ENCODE data around the gene NSG1.

NSG1 gene

DNA sequence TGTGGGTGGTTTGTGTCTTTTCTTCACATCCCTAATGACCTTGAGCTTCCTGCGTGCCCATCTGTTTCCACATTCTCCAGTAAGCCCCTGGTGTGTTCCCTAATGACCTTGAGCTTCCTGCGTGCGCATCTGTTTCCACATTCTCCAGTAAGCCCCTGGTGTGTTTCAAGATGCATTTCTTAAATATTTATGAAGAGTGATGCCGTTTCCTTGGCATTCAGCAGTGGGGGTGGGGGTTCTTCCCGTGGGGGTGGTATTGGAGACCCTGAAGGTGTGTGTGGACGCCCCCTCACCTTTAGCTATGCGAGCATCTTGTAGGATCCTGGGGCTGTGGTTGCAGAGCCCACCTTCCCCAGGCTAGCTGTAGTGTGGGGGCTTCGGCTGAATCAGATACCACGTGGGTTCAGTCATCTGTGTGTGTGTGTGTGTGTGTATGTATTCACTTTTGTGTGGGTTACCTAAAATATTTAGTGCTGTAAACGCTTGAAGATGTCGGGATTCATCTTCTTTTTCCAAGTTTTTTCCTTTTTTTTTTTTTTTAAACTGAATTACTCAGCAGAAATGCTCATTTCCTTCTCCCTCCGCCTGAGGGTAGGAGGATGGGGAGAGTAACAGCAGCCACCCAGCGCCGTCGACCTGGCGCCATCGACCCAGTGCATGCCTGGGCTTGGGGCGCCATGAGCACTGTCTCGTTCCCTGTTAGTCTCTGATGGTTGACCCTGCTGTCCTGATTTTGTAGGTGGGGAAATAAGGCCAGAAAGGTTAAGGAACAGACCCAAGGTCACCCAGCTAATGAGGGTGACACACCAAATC, 9.9 kb downstream of the NSG1 start:
- no peak for DNase-seq

DNA sequence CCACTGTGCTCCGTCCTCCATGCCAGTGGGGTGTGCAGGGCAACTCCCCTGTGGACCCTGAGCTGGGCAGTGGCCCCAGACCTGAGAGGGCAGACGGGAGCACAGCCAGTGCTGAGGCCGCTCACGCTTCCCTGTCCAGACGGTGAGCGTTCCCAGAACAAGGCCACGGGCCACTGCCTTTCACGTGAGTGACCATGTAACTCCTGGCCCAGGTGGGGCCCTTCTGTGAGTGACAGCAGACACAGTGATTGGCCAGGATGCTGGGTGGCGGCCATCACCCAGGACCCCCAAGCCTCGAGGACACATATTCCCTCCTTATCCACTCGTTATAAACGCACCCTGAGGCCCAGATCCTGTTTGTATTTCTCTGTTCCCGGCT, 10.5 kb downstream of the NSG1 start:
- no peak for DNase-seq

DNA sequence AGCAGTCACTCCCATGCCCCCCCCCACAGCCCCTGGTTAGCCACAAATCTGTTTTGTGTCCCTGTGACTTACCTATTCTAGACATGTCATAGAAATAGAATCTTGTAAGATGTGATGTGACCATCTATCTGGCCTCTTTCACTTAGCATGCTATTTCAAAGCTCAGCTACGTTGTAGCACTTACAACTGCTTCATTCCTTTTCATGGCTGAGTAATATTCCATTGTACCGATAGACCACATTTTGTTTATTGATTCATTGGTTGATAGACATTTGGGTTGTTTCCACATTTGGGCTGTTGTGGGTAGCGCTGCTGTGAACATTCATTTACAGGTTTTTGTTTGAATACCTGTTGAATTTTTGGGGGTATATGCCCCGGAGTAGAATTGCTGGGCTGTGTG, 11.5 kb downstream of the NSG1 start:
- DNase-seq: no peak

DNA sequence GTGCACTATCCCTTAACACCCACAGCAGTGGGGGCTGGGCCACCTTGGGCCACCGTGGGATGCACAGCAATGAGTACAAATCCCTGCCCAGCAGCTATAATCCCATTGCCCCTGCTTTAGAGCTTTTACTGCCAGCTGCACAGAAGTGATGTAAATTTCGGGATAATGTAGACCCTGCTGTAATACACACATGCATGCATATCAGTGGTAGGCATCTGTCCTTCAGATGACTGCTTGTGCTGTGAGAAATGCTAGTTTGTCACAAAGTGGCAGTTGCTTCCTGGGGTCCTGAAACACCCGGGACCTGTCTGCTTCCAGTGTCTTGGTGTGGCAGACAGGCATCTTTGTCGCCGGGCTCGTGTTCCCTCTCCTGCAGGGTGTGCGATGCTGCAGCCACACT, 14.1 kb downstream of the NSG1 start:
- DNase-seq: no peak

DNA sequence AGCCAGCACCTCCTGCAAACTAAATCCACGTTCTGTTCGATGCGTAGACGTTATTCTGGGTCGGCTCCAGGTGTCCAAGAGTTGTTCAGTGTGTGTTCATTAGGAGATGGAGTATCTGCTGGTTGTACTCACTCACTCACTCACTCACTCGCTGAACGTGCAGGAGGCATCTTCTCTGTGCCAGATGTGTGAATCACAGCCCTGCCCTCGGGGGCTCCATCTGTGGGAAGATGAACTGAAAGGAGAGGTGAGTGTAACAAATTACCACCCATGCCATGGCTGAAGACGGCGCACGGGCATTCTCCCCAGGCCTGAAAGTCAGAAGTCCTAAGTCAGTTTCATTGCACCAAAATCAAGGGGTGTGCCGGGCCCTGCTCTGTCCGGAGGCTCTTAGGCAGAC, 16.1 kb downstream of the NSG1 start:
- no peak for DNase-seq

DNA sequence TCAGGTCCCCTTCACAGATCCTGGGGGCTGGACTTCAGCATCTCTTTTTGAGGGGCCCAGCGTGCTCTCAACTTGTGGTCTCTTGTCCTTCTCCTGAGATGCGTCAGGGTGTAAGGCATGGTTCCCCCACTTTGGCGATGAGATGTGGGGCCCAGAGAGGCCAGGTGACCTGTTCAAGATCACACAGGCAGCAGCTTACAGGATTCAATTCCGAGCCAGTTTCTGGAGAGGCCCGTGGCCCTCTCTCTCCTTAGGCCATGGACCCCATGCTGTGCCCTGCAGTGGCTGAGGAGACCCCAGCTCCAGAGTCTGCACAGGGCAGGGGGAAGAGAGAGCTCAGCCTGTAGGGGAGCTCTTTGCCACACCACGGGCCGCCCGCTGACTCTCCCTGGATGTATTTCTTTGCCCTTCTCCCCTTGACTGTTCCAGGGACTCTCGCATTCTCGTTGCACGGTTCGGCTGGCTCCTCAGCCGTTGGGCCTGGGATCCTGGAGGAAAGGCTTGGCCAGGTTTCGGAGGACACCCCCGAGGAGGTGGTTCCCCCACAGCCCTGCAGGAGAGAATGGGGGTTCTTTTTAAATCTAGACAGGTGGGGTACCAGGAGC, 18.6 kb downstream of the NSG1 start:
- DNase-seq: no peak

DNA sequence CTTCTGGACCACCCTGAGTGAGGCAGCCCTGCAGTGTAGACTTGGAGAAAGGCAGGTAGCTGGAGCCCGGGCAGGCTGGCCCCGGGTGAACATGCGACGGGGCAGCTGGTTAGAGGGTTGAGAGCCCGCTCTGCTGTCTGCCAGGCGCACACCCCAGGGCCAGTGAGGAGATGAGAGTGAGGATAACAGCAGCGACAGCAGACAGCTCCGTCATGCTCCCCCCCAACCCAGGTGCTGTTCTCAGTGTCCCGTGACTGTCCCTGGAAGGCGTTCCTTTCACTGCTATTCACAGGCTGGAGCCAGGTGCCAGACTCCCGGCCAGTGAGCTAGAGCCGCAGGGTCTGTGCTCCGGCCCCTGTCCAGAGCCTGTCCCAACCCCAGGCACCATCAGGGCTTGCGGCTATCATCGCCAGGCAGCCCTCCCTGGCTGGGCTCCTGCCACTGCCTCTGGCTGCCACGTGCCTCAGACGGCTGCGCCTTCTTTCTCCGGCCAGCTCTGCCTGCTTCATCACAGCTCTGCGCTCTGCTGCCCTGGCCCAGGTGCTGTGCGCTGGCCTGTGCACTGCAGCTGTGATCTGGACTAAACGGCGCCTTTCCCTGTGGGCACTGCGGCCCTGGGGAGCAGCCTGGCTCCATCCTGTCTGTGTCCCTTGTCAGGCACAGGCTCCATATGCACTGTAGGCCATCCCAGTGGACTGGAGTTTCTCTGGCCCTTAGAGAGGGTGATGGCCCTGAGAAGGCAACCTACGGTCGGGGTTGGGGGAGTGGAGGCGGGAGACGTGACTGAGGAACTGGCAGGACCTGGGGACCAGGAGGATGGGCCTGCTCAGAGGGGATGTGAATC, 19.8 kb downstream of the NSG1 start:
- DNase-seq: no peak

DNA sequence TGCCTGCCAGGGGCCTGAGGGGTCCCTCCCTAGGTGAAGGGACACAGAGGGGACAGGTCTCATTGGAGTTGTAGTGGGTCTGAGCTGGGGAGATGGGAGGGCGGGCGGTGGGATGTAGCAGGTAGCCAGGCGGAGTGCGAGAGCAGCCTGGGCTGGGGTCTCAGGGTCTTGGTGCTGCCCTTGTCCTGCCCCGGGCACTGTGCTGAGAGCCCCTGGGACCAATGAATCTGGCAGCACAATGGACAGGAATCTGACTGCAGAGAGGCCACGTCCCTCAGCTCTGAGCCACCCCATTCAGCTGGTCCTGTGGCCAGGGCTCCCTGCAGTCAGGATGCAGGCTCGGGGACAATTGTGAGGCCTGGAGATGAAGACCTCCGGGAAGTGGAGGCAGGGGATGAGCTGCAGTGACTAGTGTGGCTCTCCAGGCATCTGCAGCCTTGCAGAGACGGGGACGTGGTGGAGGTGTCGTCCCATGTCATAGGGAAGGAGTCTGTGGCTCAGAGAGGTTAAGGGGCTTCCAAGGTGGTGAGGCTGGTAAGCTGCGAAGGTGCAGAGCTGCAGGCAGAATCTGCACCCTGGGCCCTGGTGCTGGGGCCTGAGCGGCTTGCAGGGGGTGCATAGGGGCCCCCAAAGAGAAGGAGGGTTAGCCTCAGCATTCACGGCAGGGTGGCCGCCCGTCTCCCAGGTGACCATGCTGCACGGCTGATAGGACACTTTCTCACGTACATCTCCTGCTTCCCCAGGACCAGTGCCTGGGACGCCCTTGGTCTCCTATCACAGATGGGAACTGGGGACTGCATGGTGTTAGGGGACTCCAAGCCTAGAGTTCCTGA, 20.6 kb downstream of the NSG1 start:
- no peak for DNase-seq

DNA sequence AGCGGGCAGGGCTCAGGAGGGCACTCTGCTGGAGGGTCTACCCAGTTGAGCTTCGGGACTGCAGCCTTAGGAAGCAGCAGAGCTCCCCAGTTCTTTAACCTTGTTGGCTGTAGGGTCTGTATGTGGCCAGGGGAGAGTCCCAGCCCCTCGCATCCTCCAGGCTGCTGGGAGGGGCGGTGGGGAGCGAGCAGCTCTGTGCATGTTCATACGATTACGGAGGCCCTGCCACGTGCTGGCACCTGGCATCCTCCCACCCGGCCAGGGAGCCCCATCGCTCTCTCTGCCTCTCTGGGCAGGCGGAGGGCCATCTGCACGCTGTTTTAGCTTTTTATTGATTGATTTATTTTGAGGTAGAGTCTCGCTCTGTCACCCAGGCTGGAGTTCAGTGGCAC, 21.2 kb downstream of the NSG1 start:
- no peak for DNase-seq

DNA sequence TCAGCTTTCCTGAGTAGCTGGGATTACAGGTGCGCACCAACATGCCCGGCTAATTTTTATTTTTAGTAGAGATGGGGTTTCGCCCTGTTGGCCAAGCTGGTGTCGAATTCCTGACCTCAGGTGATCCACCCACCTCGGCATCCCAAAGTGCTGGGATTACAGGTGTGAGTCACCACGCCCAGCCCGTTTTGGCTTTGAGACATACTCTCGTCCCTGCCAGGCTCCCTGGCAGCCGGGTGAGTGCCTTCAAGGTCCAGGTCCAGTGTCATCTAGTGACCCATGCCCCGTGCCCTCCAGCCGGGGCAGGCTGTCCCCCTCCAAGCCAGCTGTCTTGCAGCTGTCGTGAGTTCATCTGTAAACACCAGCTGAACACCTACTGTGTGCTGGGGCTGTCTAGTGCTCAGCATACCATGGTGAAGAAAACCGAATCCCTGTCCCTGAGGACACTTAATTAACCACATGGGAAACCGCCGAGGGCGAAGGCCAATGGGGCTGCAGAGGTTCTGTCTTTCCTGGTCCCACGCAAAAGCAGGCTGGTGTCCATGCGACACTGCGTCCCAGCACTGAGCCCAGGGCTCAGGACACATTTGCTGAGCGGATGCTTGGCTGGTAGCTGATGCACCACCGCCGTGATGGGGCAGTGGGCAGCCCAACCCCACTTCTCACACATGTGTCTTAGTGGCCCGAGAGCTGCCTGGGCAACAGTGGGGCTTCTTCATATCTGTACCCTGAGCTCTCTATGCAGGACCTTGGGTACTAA, 21.9 kb downstream of the NSG1 start:
- no peak for DNase-seq

DNA sequence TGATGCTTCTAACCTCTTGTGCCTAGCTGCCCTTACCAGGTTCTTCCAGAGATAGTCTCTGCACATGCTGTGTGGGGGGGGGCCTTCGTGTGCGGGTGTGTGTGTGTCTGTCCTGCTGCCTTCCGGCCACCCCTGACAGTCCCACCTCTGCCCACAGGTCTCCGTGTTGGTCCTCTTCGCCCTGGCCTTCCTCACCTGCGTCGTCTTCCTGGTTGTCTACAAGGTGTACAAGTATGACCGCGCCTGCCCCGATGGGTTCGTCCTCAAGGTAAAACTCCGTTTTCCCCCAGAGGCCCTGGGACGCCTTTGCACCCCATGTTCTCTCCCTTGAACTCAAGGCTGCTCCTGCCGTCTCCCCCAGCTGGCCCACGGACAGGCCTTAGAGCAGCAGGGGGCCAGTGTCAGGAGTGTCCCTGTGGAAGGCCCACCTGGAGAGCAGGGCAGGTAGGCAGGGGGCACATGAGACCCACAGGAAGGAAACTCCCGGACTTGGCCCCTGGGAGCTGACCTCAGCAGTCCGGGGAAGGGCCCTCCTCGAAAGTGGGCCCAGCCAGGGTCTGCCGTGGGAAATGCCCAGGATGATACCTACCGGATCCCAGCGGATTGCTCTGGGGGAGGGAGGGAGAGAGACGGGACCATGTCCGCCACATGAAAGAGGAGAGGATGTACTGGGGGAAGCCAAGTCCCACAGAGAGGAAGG, 22.7 kb downstream of the NSG1 start:
- DNase-seq: no peak

DNA sequence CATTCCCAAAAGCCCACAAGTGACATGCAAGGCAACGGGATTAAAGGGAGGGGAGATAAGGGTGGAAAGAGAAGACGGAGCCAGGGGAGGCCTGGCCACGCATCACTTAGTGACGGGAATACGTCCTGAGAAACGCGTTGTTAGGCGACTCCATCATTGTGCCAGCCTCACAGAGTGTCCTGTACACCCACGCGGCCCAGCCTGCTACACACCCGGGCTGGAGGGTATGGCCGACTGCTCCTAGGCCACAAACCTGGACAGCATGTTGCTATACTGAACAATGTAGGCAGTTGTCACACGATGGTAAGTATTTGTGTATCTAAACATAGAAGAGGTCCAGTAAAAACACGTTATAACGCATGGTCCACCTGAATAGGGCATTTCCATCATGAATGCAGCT, 23.4 kb downstream of the NSG1 start:
- no peak for DNase-seq

DNA sequence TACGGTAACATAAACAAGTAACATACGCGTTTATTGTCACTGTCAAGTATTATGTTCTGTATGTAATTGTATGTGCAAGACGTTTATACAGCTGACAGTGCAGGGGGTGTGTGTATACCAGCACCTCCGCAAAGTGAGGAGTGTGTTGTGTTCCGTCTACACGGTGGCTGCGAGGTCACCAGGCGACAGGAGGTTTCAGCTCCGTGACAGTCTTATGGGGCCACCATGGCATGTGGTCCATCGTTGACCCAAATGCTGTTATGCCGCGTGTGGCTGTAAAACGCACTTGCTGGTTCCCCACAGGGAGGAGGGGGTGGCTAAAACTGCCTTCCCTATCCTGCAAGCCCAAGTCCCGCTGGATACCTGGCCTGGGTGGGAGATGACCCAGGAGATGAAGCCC, 25.0 kb downstream of the NSG1 start:
- DNase-seq: no peak

DNA sequence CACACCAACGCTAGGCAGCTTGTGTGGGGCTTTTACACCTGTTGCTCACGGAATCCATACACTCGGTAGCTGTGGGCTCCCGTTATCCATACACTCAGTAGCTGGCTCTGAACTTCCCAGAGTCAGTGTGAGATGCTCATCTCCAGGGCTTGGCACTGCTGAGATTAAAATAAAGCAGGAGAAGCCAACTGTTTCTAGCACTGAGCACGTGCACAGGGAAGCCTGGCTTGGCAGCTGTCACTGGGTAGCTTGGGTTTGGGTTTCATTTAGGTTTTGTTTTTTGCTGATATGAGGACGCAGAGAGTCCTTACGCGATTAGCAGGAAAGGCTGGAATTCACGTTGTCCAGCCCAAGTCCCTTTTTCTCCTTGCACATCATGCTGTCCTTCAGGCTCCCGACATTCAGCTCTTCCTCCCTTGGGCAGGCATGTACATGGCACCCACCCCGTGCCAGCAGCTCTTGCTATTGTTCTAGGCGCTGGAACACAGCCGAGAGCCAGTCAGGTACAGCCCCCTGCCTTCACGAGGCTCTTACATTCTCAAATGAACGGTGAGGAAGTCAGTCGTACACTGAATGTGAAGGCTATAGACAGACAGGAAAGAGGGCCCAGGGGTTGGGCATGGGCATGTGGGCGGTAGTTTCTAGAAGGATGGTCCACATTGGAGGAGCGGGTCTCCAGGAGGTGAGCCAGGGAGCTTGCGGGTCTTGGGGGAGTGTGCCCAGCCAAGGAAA, 25.9 kb downstream of the NSG1 start:
- DNase-seq: no peak

DNA sequence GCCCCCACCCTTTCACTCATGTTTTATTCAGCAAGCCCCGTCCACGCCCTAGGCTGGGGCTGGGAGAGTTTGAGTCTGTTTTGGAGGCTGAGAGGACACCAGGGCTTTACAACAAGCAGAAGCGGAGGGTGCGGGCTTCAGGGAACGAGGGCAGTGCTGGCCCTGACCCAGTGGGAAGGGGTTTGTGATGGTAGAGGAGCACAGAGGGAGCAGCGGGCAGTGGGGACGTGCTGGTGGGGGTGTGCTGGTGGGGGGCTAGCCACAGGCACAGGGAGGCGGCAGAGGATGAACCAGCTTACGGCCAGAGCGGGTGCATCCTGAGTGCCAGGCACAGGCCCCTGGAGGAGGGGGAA, 26.4 kb downstream of the NSG1 start:
- no peak for DNase-seq

DNA sequence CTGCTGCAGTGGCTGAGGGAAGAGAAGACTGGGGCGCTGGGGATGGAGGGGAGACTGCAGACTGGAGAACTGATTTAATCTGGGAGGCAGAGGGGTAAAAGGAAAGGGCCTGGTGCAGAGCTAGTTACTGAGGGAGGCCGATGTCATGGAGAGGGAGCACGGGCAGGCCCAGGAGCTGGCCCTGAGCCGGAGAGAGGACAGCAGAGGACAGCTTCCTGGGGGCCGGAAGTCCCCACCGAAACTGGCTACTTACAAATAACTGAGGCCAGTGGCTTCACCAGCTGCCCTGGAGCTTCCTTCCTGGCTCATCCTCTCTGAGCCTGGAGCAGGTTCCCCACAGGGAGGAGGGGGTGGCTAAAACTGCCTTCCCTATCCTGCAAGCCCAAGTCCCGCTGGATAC, 26.9 kb downstream of the NSG1 start:
- no peak for DNase-seq

DNA sequence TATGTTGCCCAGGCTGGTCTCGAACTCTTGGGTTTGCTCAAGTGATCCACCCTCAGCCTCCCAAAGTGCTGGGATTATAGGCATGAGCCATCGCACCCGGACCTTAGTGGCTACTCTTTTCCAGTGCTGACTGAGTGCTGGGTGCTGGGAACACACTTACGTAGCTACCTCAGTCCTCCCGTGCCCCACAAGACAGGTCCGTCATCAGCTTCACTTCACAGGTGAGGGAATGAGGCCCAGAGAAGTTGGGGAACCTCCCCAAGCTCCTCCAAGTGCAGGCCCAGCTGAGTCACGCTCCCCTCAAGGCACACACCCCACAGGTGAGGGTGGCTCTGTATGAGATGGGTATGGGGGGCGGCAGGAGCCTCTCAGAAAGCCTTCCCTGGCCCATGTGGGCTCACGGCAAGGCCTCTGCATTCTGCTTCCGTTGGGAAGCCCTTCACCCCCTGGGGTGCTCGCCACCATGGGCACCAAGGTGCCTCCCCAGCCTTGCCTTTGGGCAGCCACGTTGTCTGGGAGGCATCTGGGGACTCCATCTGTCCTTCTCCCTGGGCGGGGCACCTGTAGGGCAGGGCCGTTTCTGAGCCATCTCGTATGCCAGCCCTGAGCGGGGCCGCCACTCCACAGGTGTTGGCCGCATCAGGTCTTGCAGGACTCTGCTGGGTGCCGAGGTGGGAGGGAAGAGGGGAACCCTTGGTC, 28.4 kb downstream of the NSG1 start:
- DNase-seq: no peak

DNA sequence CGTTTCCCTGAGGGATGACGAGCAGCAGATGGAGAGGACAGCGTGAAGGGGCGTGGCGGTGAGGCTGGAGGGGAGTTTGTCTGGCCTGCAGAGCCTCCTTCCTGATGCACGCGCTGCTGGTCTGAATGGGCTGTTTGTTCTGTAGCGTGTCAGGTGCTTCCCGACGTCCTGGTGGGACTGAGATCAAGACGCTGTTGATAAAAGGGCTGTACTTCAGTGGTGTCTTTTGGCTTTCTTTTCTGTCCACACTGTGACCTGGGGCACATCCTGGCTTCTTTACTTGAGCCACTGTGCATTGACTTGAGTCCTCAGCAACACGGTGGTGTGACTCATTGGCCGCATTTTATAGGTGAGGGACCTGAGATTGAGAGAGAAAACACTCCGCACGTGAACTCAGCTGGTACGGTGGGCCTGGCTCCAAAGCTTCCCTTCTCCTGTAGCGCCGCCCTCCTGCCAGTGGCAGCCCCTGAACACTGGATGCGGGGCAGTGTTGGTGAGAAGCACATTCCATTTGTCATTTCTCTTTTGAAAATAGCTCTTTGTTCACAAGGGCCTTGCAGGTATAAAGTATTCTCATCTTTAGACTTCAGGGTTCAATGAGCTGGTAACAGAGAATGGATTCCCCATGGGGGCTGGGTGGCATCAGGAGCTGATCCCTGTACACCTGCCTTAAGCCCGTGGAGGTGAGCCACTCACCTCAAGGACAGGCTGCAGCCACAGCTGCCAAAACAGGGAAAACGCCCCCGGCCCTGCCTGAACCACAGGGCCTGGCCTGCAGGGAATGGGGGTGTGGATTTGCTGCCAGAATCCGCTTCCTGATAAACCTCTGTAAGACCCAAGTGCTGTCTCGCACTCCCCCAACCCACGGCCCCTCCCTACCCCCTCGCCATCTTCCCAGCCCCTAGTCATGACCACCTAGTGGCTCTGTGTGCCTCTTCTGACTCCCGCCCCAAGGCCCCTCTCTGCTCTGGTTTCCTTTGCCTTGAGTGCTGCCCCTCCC, 29.2 kb downstream of the NSG1 start:
- no peak for DNase-seq

DNA sequence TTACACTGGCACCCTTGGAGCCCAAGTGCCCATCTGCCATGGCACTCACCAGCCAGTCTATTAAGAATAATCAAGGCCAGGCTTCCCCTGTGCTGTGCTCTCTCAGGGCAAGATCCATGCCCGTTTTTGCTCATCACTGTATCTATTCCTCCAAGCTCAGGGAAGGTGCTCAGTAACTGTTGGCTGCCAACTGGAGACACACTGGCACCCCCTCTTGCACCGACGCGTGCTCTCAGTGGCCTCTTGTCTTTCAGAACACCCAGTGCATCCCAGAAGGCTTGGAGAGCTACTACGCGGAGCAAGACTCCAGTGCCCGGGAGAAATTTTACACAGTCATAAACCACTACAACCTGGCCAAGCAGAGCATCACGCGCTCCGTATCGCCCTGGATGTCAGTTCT, 30.1 kb downstream of the NSG1 start:
- no peak for DNase-seq
